Suppressor macrophage treated with lipopolysaccharide for 4 hours (primary cell): Measurements from ENCODE around the gene CACFD1.

Experiments used
- DNase-seq: peaks from one replicate; pipeline ENCODE4 v3.0.0-alpha.2; 2020

CACFD1 gene

GRCh38 chr9:133485531-133486260 lies 25.9 kb downstream of the CACFD1 start:
- DNase-seq: no peak

GRCh38 chr9:133487331-133487725 lies 27.6 kb downstream of the CACFD1 start:
- no peak for DNase-seq

GRCh38 chr9:133488686-133489252 lies 29.0 kb downstream of the CACFD1 start:
- DNase-seq: no peak

DNA sequence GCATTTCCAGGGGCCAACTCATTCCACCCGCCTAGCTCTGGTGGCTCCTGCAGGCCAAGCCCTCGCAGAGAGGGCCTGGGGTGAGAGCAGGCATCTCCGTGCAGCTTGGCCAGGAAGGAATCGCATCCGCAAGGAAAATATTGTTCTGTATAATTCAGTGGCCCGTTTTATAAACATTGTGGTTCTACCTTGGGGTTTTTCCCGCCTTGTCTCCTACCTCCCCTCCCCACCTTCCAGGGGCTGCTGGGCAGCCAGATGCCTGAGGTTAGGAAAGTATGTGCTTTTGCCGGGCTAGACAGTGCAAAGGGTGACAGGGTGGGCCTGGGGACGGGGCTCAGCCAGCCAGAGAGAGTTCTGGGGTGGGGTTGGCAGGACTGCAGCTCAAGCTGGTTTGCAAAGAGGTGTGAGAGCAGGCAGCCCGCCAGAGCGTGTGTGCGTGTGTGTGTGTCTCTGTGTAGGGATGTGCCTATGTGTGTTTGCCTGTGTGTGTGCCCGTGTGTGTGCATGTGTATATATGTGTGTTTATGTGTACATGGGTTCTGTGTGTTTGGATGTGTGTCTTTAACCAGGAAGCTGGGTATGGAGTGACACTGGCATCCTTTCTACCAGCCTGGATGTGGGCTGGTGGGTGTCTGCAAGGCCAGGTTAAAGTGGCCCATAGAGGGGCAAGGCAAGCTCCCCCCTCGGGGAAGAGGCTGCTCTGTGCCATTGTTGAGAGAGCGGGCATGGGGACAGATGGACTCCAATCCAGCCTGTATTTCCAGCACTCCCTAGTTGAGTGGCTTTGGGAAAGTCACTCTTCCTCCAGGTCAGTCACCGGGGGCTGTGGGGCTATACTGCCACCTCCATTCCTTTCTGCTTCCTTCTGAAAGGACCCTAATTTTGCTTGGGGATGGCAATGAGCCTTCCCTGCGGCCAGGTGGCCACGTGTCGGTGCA lies 29.7 kb downstream of the CACFD1 start:
- DNase-seq: no peak

GRCh38 chr9:133490201-133490681 lies 30.5 kb downstream of the CACFD1 start:
- no peak for DNase-seq

- DNase-seq: no peak
Observed at GRCh38 chr9:133490865-133491655, 31.3 kb downstream of the CACFD1 start.

DNA sequence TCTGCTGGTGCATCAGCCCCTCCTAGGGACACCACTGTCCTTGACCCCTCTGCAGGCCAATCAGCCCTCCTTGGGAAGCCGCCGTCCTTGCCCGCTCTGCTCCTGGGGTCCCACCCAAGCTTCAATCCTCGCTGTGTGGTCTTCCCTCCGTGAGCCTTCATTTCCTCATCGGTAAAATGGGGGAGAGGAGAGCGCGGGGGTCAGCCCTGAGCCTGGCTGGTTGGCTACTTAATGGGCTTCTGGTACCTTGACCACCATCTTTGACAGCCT lies 31.8 kb downstream of the CACFD1 start:
- no peak for DNase-seq

DNA sequence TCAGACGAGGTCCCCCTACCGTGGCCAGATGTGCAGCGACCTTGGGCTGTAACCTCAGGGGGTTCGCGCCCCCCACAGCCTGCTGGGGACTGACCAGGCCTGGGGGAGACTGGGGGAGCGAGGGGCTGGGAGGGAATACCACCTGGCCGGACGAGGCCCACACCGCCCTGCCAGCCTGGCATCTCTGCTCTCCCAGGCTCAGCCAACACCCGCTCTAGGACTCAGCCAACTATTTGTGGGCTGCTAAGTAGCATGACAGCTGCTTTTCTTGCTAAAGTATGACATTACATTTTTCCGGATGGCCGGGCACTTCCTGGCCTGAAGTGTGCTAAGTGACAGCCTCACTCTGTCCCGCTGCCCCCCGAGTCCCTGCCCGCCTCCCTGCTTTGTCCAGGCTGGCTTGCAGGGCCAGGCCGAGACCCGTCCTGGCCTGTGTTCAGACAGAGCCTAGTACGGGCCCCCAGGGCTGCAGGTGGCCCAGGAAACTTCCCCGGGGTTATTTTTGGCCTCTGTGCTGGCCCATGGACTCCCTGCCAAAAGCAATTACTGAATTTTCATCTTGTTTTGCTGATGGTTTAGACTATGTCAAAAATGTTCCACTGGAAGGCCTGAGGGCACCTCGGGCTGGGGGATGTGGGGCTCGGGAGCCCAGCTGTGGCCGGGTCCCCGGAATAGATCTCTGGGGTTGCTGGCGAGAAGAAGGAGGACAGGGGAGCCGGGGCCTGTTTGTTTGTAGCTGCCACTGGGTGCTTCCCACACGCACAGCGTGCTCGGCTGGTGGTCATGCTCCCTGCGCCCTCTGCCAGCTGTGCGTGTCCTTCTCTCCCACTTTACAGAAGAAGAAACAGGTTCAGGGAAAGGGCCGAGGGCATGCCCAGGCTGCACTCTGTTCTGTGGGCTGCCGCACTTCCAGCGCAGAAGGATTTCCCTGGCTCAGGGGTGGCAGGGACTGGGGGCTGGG lies 32.6 kb downstream of the CACFD1 start:
- no peak for DNase-seq

DNA sequence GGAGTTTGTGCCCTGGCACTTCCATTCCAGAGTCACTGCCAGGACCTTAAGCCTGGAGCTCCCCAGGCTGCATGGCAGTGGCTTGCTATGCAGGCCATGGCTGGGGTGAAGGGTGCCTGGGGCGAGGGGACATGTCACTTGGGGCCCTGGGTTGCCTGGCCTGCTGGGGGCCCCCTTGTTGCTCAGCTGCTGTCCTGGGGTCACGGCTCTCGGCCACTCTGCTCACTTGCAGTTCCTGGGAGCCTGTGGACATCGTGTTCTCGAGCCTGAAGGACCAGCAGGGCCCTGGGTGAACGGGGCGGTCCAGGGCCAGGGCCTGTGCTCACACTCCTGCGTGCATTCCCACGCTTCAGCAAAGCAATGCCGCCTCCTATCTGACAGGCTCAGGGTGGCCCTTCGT lies 33.6 kb downstream of the CACFD1 start:
- DNase-seq: no peak

- DNase-seq: no peak
Observed at GRCh38 chr9:133493845-133494540, 34.2 kb downstream of the CACFD1 start.

- no peak for DNase-seq
Observed at GRCh38 chr9:133494636-133495326, 35.0 kb downstream of the CACFD1 start.

DNA sequence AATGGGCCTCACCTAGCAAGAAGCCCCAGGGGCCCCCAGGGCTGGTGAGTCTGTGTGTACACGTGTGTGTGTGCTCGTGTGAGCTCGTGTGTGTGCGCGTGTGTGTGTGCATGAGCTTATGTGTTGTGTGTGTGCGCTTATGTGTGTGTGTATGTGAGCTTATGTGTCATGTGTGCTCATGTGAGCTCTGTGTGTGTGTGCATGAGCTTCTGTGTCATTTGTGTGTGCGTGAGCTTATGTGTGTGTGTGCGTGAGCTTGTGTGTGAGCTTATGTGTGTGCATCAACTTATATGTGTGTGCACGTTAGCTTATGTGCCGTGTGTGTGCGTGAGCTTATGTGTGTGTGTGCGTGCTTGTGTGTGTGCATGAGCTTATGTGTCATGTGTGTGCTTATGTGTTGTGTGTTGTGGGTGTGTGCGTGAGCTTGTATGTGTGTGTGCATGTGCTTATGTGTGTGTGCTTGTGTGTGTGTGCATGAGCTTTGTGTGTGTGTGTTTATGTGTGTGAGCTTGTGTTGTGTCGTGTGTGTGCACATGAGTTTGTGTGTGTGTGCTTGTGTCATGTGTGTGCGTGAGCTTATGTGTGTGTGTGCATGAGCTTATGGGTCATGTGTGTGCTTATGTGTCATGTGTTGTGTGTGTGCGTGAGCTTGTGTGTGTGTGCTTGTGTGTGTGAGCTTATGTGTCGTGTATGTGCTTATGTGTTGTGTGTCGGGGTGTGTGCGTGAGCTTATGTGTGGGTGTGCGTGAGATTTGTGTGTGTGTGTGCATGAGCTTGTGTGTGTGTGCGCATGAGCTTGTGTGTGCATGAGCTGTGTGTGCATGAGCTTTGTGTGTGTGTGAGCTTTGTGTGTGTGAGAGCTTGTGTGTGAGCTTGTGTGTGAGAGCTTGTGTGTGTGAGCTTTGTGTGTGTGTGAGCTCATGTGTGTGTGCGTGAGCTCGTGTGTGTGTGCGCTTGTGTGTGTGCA lies 35.8 kb downstream of the CACFD1 start:
- DNase-seq: no peak

GRCh38 chr9:133496861-133497842 lies 37.4 kb downstream of the CACFD1 start:
- no peak for DNase-seq

DNA sequence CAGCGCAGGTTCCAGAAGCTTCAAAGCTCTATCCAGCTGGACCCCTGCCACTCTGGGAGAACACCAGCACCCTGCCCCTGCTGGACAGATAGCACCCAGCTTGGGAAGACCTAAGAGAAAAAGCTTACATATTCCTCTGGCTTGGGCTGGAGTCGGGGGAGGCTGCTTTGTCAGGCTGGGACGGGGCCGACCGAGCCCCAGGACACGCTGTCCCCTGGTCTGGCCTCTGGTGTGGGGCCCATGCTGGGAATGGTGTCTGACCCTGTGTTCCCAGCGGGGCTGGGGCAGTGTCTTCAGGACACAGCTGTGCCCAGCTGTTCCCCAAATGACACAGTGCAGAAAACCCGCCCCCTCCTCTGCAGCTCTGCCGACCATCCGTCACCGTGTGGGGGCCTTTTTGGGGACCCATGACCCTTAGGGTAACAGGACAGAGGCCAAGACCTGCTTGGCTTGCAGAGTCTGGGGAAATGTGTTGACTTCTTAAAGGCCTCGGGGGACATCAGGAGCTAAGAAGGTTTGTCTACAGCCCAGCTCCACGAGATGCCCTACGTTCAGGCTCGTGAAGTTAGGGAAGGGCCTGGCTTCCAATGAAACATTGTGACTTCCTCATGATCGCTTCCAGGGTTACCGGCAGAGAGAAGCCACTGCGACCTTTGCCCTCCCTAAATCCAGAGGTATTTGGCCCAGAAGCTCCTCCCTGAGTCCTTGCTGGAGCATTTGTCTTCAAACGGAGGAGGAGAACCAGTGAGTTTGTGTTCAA lies 39.5 kb downstream of the CACFD1 start:
- DNase-seq: no peak

DNA sequence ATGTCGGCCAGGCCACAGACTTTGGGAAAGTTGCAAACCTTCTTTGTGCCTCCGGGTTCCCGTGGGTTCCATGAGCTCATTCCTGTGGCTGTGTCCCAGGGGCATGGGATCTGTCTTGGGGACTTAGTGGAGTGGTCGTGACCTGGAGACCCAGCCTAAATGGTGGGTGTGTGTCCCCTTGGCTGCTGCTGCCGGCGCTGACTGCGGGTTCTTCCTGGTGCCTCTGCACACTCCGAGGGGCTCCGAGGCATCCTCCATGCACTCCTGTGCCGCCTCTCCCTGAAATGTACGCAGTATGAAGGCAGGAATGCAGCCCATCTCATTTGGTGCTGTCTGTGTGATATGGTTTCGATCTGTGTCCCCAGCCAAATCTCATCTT lies 40.1 kb downstream of the CACFD1 start:
- no peak for DNase-seq

DNA sequence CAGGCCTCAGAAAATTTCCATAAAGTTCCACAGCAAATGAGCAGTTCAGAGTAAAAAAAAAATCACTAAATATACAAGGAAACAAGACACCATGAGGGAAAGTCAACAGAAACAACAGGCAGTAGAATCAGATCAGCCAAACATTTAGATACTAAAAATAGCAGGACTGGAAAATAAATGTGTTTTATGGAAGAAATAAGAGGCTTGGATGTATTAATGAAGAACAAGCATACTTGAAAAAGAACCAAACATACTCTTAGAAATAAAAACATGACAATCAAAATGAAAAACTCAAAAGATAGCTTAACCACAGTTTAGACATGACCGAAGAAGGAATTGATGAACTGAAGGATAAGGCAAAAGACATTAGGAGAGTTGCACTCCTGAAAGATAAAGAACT lies 42.3 kb downstream of the CACFD1 start:
- DNase-seq: no peak

- DNase-seq: no peak
Observed at GRCh38 chr9:133505186-133505830, 45.5 kb downstream of the CACFD1 start.
